HG03064 (cell line): ENCODE data around the gene BANF1.
A peak's percentile ranks its signal among the peaks of the same experiment; 100 is the strongest.

Experiments
- ATAC-seq: cut with Tn5 transposase; IDR thresholded peaks from one replicate; pipeline ENCODE4 v1.9.1; 2021; ENCODE audit warnings: low read depth; ENCODE audit not compliant: unreplicated experiment

Gene BANF1, protein sequence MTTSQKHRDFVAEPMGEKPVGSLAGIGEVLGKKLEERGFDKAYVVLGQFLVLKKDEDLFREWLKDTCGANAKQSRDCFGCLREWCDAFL

GRCh38 chr11:66001942-66002647 is at the start of gene BANF1, which contains the start of gene EIF1AD:
Gene BANF1, plus strand, starts transcription at chr11:66002503. Its CDS starts 748 bp downstream, at chr11:66003251.
Gene EIF1AD, minus strand, starts transcription at chr11:66002157. Its CDS starts 1,768 bp downstream, at chr11:66000389.
- ATAC-seq: peak; percentile 68

DNA sequence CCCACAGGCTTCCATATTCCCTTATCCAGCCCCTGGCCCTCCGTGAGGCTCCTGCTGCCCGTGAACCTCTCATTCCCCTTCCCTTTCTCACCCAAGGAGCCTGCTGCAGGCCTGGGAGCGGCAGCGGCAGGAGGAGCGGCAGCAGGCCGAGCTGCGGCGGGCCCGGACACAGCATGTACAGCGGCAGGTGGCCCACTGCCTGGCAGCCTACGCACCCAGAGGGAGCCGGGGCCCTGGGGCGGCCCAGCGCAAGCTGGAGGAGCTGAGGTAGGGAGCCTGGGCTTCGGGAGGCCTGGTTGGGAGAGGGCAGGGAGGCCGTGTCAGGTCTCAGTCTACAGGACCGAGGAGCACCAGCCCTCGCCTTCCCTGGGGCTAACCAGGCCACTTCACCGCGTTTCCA is 48.8 kb upstream of the BANF1 start:
- no peak for ATAC-seq

DNA sequence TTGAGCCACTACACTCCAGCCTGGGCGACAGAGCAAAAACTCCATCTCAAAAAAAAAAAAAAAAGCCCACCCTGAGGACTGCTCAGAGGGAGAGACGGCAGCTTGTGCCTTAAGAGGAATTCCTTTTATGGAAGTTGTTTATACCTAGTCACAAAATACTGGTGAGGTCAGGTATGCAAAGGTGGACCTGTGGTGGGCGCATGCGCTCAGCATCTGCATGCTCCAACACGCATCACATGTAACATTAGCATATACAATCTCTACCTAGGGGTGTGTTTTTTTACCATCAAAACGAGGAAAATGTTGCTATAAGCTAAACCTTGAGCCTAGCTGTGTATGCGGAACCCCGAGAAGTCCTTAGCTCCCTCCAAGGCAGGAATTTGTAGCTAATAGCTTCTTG is 47.5 kb upstream of the BANF1 start:
- no peak for ATAC-seq

DNA sequence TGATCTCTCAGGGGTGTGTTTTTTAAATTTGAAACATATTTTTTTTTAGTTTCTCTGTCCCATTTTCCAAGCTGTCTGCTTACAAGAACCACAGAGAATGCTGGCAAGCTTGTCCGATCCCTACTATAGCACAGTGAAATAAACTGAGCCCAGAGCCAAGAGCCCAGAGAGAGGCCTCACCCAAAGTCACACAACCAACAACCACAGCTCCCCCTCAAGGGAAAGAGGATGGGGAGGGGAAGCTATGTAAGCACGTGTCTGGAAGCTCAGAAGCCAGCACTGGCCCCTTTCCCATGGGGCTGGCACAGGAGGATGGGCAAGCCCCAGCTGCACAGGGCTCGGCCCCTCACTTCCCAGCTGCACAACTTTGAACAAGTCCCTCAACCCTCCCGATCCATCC is 44.0 kb upstream of the BANF1 start:
- no peak for ATAC-seq

DNA sequence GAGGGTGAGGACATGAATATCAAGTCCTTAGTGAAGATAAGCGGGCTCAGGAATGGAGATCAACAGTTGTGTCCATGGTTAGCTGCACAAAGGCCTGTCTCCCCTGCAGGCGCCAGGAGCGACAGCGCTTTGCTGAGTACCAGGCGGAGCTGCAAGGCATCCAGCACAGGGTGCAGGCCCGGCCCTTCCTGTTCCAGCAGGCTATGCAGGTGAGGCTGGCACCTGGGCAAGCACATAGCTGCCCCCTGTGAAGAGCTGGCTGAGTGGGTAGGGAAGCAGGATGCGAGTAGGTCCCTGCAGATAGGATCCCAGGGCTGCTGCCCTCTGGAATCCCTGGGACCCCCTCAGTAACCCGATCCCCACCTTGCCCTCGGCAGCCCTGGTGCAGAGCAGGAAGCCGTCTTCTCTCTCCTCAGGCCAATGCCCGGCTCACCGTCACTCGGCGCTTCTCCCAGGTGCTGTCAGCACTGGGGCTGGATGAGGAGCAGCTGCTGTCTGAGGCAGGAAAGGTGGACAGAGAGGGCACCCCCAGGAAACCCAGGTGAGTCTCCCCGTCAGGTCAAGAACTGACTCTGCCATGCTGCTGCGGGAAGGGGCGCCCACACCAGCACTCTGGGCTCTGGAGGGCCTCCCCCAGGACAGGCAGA is 43.4 kb upstream of the BANF1 start:
- no peak for ATAC-seq

DNA sequence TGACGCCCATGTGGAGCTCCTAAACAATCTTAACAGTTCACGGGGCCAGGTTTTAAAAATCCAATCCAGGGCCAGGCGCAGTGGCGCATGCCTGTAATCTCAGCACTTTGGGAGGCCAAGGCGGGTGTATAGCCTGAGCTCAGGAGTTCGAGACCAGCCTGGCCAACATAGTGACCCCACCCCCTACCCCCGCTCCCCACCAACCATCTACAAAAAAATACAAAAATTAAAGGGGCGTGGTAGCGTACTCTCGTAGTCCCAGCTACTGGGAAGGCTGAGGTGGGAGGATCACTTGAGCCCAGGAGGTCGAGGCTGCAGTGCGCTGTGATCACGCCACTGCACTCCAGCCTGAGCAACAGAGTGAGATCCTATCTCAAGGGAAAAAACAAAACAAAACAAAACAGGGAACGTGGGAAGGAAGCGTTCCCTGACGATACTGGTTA is 41.5 kb upstream of the BANF1 start:
- ATAC-seq: no peak

DNA sequence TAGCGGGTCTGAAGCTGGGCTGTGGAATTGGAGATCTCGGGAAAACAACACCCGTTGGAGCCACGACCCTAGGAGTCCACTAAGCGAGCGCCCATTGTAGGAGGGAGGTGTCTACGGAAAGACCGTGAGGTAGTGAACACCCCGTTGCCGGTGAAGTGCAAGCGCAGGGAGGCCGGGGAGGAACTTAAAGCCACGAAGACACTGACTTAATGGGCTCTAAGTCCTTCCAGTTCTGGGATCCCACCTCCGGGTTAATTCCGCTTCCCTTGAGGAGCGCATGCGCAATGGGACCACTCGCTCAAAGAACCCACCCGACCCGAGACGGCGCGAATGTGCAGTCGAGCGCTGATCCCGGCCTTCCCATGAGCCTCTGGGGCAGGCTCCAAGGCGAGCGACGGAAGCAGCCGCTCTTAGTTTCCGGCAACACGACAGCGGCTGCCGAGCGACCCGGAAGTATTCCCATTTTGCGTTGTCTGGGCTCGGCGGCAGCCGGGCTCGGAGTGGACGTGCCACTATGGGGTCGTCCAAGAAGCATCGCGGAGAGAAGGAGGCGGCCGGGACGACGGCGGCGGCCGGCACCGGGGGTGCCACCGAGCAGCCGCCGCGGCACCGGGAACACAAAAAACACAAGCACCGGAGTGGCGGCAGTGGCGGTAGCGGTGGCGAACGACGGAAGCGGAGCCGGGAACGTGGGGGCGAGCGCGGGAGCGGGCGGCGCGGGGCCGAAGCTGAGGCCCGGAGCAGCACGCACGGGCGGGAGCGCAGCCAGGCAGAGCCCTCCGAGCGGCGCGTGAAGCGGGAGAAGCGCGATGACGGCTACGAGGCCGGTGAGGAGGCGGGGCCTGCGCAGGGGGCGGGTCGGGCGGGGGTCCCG is 40.8 kb upstream of the BANF1 start, which contains the start of gene SART1:
Gene SART1, plus strand, starts transcription at position 468 of the 874 bp plus-strand sequence. Its CDS starts 47 bp downstream, at position 515.
- no peak for ATAC-seq

GRCh38 chr11:65962141-65962564 is 40.1 kb upstream of the BANF1 start:
- ATAC-seq: no peak

DNA sequence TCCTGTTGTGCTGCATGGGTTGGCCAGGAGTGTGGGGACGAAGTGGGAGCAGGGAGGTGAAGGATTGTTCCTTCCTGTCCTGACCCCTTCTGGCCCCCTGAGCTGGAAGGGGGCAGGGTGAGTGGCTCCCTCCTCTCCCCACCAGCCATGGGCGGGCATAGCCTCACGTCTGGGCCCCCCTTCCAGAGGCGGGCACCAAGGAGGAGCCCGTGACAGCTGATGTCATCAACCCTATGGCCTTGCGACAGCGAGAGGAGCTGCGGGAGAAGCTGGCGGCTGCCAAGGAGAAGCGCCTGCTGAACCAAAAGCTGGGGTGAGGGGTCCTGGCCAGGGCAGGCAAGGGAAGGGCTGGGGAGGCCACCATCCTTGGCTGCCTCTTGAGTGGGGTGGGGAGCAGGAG is 37.4 kb upstream of the BANF1 start:
- ATAC-seq: no peak

DNA sequence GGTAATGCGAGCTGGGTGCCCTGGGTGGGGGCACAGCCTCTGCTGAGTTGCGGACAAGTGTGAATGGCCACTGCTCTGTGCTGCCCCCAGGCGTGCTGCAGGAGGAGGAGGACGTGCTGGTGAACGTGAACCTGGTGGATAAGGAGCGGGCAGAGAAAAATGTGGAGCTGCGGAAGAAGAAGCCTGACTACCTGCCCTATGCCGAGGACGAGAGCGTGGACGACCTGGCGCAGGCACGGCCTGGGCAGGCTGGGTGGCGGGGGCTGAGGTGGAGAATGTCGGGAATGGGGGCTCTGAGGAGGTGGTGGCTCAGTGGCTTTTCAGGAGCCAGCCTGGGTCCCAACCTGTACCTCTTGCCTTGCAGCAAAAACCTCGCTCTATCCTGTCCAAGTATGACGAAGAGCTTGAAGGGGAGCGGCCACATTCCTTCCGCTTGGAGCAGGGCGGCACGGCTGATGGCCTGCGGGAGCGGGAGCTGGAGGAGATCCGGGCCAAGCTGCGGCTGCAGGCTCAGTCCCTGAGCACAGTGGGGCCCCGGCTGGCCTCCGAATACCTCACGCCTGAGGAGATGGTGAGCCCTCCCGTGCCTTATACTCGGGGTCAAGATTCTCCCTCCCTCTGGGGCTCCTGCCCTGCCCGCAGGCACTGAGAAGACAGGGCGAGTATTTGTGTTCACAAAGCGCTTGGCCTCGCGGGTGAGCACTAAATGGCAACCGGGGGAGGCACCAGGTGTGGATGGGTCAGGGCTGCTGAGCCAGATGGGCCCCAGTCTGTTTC is 36.1 kb upstream of the BANF1 start:
- no peak for ATAC-seq

DNA sequence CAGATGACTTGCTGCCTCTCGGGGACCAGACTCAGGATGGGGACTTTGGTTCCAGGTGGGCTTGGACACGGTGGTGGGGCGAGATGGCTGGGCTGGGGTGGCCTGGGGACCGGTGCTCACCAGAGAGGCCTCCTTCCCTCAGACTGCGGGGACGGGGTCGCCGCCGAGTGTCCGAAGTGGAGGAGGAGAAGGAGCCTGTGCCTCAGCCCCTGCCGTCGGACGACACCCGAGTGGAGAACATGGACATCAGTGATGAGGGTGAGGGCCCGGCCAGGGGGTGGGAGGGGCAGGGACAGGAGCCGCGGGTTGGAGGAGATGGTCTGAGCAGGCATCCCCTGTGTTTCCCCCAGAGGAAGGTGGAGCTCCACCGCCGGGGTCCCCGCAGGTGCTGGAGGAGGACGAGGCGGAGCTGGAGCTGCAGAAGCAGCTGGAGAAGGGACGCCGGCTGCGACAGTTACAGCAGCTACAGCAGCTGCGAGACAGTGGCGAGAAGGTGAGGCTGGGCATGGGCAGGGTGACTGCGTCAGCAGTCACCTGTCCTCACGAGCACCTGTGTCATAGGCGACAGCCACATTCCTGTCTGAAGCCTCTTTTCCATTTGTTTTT is 34.9 kb upstream of the BANF1 start:
- ATAC-seq: no peak

DNA sequence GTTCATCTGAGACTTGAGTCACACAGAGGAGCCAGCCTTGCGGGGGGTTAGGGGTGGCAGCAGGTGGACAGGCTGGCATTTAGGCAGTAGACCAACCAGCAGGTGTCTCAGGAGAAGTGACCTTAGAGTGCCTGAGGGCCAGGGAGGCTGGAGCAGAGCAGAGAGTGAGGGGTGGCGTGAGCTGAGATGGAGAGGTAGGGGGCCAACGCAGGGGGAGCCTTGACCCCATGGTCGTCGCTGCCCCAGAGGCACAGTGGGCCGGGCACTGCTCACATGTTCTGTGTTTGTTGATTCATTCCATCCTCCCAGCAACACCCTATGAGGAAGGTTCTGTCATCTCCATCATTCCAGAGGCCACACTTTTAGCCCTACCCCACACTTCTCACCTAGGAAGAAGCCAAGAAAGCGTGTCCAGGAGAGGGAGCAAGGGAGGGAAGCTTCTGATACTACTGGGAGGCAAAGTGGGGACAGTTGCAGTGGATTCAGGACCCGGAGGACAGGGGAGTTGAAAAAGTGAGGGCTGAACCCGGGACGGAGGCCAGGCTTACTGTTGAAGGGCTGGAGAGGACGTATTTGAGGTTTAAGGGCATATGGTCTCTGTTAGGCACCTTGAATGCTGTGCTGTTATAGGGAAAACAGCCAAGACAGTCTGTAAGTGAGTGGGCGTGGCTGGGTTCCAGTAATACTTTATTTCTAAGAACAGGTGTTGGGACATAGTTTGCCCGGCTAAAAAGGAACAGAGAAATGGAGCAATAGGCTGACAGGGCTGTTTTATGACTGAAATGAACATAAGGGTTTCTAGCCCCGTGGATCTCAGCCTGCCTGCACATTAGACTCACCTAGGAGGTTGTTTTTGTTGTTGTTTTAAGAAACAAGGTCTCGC is 33.5 kb upstream of the BANF1 start:
- ATAC-seq: no peak

GRCh38 chr11:65972116-65972515 is 30.2 kb upstream of the BANF1 start:
- no peak for ATAC-seq

DNA sequence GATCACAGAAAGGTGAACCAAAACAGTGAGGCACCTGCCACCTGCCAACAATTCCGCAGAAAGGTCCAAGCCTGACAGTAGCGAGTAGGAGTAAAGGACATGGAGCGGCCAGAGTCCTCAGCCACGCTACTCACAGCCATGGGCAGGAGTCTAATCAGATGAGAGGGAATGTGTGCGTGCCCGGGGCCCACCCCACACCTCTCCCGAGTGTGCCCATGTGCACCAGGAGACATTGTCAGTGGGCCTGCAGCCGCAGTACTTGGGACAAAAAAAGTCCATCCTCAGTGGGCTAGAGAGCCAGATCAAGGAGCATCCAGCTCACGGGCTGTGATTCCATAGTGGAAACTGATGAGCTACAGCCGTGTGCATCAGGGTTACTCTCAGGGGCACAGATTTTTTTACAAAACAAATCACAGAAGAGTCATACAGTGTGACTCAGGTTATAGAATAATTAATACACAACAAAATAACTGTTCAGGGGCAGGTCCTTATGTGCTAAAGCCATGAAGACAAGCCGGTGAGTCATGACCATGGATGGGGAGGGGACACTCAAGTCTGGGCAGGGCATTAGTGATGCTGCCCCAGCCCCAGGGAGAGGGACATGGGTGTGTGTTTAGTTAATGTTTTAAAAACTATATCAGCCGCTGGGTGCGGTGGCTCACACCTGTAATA is 28.7 kb upstream of the BANF1 start:
- no peak for ATAC-seq

DNA sequence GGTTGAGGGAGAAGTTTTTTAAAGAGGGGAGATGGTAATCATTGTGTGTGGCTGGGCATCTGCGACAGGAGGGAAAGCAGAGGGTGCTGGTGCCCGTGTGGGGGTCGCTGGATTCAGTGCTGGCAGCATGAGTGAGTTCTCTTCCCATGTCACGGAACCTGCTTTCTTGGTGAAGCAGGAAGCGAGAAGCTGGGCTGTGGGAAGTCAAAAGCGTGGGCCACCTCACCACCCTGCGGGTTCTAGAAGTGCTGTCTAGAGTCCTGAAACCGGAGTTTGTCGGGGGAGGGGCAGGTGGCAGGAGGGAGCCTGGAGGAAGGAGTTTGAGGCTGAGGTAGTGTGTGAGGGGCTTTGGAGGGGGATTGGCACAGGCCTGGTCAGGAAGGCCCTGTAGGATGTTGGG is 26.5 kb upstream of the BANF1 start:
- ATAC-seq: no peak

- ATAC-seq: no peak
These were observed 25.8 kb upstream of the BANF1 start for GRCh38 chr11:65976216-65977176.
